Neuronal stem cell (in vitro differentiated cells): ENCODE data around the gene INKA2.
A peak's percentile ranks its signal among the peaks of the same experiment; 100 is the strongest.

ENCODE experiments used
- DNase-seq: peaks from one replicate; pipeline ENCODE4 v3.0.0-alpha.2; 2013; ENCODE audit warnings: low spot score
- H2AFZ ChIP-seq: one replicate; pipeline ENCODE4 v1.6.1; 2013; ENCODE audit warnings: mild to moderate bottlenecking, low read length, inconsistent platforms
- H2AK5ac ChIP-seq: 2 replicates; pipeline ENCODE4 v1.6.1; 2013; ENCODE audit warnings: low read depth, mild to moderate bottlenecking, inconsistent platforms, low read length, moderate library complexity, mixed read lengths
- H2BK120ac ChIP-seq: 2 replicates; pipeline ENCODE4 v1.6.1; 2013; ENCODE audit warnings: low read depth, mild to moderate bottlenecking, inconsistent platforms, low read length, moderate library complexity, mixed read lengths
- H2BK12ac ChIP-seq: one replicate; pipeline ENCODE4 v1.6.1; 2013; ENCODE audit warnings: low read length, inconsistent platforms
- H2BK15ac ChIP-seq: 2 replicates; pipeline ENCODE4 v1.6.1; 2013; ENCODE audit warnings: mild to moderate bottlenecking, low read length, inconsistent platforms, mixed read lengths
- H2BK5ac ChIP-seq: one replicate; pipeline ENCODE4 v1.6.1; 2013; ENCODE audit warnings: inconsistent platforms, mild to moderate bottlenecking, low read length, moderate library complexity
- H3K14ac ChIP-seq: one replicate; pipeline ENCODE4 v1.6.1; 2013; ENCODE audit warnings: low read length, inconsistent platforms
- H3K18ac ChIP-seq: 2 replicates; pipeline ENCODE4 v1.6.1; 2013; ENCODE audit warnings: low read length, inconsistent platforms
- H3K23ac ChIP-seq: 2 replicates; pipeline ENCODE4 v1.6.1; 2013; ENCODE audit warnings: low read depth, mild to moderate bottlenecking, mixed read lengths, low read length, inconsistent platforms; ENCODE audit not compliant: poor library complexity
- H3K27ac ChIP-seq: replicated peaks from 3 replicates; pipeline ENCODE4 v1.5.1; 2013; ENCODE audit warnings: low read length, inconsistent platforms
- H3K27me3 ChIP-seq, 3 experiments: 2 replicates each; pipeline ENCODE4 v1.6.1; 2013; ENCODE audit warnings: low read length in 3 of 3, mild to moderate bottlenecking in 2 of 3, inconsistent platforms in 1 of 3, low read depth in 1 of 3, mixed read lengths in 1 of 3, moderate library complexity in 1 of 3; ENCODE audit not compliant: control insufficient read depth in 3 of 3, insufficient read depth in 3 of 3
- H3K36me3 ChIP-seq, 2 donors: replicated peaks in 1 of 2; 2 replicates each; pipeline ENCODE4 v1.6.1; 2013; ENCODE audit warnings: low read length in 2 of 2; ENCODE audit not compliant: control insufficient read depth in 2 of 2, insufficient read depth in 2 of 2
- H3K4ac ChIP-seq: 2 replicates; pipeline ENCODE4 v1.6.1; 2013; ENCODE audit warnings: inconsistent platforms, mild to moderate bottlenecking, low read length, moderate library complexity
- H3K4me1 ChIP-seq, 2 donors: 1 replicate in 1 of 2; 2 replicates in 1 of 2; pipeline ENCODE4 v1.6.1; 2013; ENCODE audit warnings: low read length in 2 of 2, low read depth in 1 of 2; ENCODE audit not compliant: control insufficient read depth in 2 of 2, insufficient read depth in 1 of 2
- H3K4me2 ChIP-seq: one replicate; pipeline ENCODE4 v1.6.1; 2013; ENCODE audit warnings: mild to moderate bottlenecking, low read length, inconsistent platforms; ENCODE audit not compliant: insufficient read depth, poor library complexity, severe bottlenecking
- H3K4me3 ChIP-seq, 2 donors: 2 replicates each; pipeline ENCODE4 v1.5.1; 2013; ENCODE audit warnings: low read length in 2 of 2, mild to moderate bottlenecking in 2 of 2, inconsistent platforms in 1 of 2, moderate library complexity in 1 of 2
- H3K79me1 ChIP-seq: one replicate; pipeline ENCODE4 v1.6.1; 2013; ENCODE audit warnings: low read depth, mild to moderate bottlenecking, inconsistent platforms, low read length, moderate library complexity
- H3K9ac ChIP-seq: one replicate; pipeline ENCODE4 v1.6.1; 2013; ENCODE audit warnings: mild to moderate bottlenecking, low read depth, low read length, inconsistent platforms; ENCODE audit not compliant: poor library complexity
- H3K9me3 ChIP-seq, 2 donors: replicated peaks in 1 of 2; 2 replicates each; pipeline versions ENCODE3 to v1.6.1; 2013; ENCODE audit warnings: low read length in 2 of 2, mild to moderate bottlenecking in 2 of 2, inconsistent platforms in 1 of 2, low read depth in 1 of 2, mixed read lengths in 1 of 2, moderate library complexity in 1 of 2; ENCODE audit not compliant: control insufficient read depth in 2 of 2, insufficient read depth in 1 of 2
- H4K8ac ChIP-seq: one replicate; pipeline ENCODE4 v1.6.1; 2013; ENCODE audit warnings: low read depth, mild to moderate bottlenecking, inconsistent platforms, low read length, moderate library complexity
- H4K91ac ChIP-seq: one replicate; pipeline ENCODE4 v1.6.1; 2013; ENCODE audit warnings: low read length, low read depth, mild to moderate bottlenecking, inconsistent platforms; ENCODE audit not compliant: poor library complexity
- WGBS, 2 donors: extraction: QIAGEN DNeasy Blood & Tissue Kit; methylation state at CpG; one replicate each; pipeline ENCODE4 v1.1.7; 2013; ENCODE audit warnings: missing lambda C conversion rate in 2 of 2, mixed read lengths in 1 of 2; ENCODE audit not compliant: insufficient read length in 2 of 2, insufficient replicate concordance in 1 of 2; ENCODE audit errors: extremely low coverage in 2 of 2; 5-methylcytosine and 5-hydroxymethylcytosine counted together

The INKA2 gene

DNA sequence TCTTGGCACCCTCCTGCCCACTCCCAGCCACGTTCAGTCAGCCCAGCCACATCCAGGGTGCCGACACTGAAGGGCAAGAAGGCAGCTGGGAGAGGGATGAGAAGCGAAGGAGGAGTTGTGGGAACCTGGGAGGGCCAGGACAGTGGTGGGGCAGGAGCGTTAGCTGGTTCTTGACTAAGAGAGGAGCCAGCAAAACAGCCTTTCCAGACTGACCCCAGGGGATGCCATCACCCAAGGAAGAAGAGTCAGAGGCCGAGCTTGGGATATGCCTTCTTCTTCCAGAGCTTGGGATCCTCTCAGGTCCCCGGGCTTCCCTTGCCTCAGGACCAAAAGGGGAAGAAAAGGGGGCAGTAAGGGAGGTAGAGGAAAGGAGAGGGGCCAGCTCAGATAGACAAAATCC is 7.2 kb downstream of the INKA2 start:
- no peak overlapping the region for H3K4me3 ChIP-seq
- no peak overlapping the region for H4K8ac ChIP-seq
- H2BK15ac ChIP-seq: no peak overlapping the region
- no peak overlapping the region for H3K4me2 ChIP-seq
- no peak overlapping the region for H2BK120ac ChIP-seq
- H4K91ac ChIP-seq: no peak overlapping the region
- H3K27ac ChIP-seq: no peak overlapping the region
- peaks cover 0 to 10% of the 10 kb centered on the region in 2 donors for H3K36me3 ChIP-seq
- H3K79me1 ChIP-seq: peaks cover 5% of the 10 kb centered on the region
- no peak overlapping the region for H3K9ac ChIP-seq
- WGBS, 2 donors: no CpG with 5 or more reads among the region's 6 CpGs
- no peak overlapping the region for H3K23ac ChIP-seq
- no peak overlapping the region for H2BK12ac ChIP-seq
- H3K18ac ChIP-seq: peak overlapping the region; percentile 61
- H3K14ac ChIP-seq: no peak overlapping the region
- no peak for DNase-seq
- H2AFZ ChIP-seq: no peak overlapping the region
- no peaks in the 10 kb centered on the region for H3K27me3 ChIP-seq
- H3K4ac ChIP-seq: no peak overlapping the region
- no peak overlapping the region for H2BK5ac ChIP-seq
- no peaks in the 10 kb centered on the region for H3K9me3 ChIP-seq
- peak overlapping the region; percentile 10 for H2AK5ac ChIP-seq
- peaks cover 38 to 48% of the 10 kb centered on the region in 2 donors for H3K4me1 ChIP-seq

DNA sequence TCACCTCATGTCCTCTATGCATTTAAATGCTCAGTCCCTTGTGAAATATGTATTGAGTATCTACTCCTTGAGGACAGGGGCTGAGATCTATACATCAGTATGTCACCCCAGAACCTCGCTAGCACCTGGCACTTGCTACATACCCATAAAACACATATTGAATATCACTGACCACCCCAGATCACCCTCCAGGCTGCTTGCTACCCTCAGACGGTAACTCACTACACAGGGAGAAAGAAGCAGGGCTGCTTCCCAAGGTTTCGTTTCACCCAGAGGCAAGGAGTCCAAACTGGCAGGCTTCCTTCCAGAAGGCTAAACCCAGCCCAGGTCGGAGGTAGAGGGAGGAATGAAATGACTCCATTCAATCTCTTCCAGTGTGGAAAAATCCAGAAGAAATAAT is 8.5 kb downstream of the INKA2 start:
- H2BK12ac ChIP-seq: no peak overlapping the region
- H3K27ac ChIP-seq: no peak overlapping the region
- H3K9ac ChIP-seq: no peak overlapping the region
- H3K14ac ChIP-seq: no peak overlapping the region
- peaks cover 0 to 15% of the 10 kb centered on the region in 2 donors for H3K36me3 ChIP-seq
- WGBS, 2 donors: no CpG with 5 or more reads among the region's 4 CpGs
- H2AFZ ChIP-seq: no peak overlapping the region
- H3K4ac ChIP-seq: no peak overlapping the region
- no peak overlapping the region for H3K4me2 ChIP-seq
- H3K9me3 ChIP-seq: no peaks in the 10 kb centered on the region
- no peak overlapping the region for H3K4me3 ChIP-seq
- H3K18ac ChIP-seq: no peak overlapping the region
- no peak overlapping the region for H2BK15ac ChIP-seq
- peaks cover 5% of the 10 kb centered on the region for H3K79me1 ChIP-seq
- H4K91ac ChIP-seq: no peak overlapping the region
- no peak overlapping the region for H2AK5ac ChIP-seq
- no peak overlapping the region for H3K23ac ChIP-seq
- peaks cover 35 to 37% of the 10 kb centered on the region in 2 donors for H3K4me1 ChIP-seq
- no peaks in the 10 kb centered on the region for H3K27me3 ChIP-seq
- H4K8ac ChIP-seq: no peak overlapping the region
- no peak for DNase-seq
- no peak overlapping the region for H2BK5ac ChIP-seq
- no peak overlapping the region for H2BK120ac ChIP-seq

DNA sequence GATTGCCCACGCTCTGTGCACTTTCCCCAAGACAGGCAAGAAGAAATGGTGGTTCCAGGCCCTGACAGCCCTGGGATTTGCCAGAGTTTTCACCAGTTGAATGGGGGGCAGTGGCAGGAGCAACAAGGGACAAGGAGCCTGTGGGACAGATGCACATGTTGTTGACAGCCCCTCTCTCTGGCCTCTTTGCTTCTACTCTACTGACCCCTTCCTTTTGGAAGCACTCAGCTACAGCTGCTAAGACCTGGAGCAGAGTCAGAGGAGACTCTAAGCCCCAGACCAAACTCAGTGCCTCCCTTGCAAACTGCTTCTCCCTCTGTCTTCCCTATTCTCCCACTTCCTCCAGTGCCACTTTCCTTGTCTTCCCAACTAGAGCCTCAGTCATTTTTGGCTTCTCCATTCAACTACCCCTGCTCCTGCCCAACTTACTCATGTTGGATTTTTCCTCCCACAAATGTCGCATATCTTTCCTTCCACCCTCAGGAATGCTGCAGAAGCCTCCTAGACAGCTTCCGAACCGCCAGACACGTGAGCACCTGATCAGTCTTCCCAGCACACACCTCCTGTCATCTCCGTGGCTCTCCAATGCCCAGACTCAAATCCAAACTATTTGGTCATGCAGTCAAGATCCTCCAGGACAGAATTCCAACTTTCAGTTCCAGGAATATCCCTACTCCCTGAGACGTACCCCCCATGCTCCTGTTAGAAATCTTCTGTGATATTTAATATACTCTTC is 9.1 kb downstream of the INKA2 start:
- Histone ChIP-seq H2BK5ac (no peak overlapping the region), H3K9me3 (no peaks in the 10 kb centered on the region), H4K91ac (no peak overlapping the region), H3K14ac (no peak overlapping the region), H3K4me2 (no peak overlapping the region), H2BK120ac (no peak overlapping the region), H3K79me1 (peaks cover 5% of the 10 kb centered on the region), H3K18ac (peak overlapping the region; percentile 6), H3K4me3 (no peak overlapping the region), H3K4me1 (peaks cover 32 to 35% of the 10 kb centered on the region in 2 donors), H2AFZ (no peak overlapping the region), H3K36me3 (peaks cover 0 to 15% of the 10 kb centered on the region in 2 donors), H4K8ac (no peak overlapping the region), H3K27me3 (no peaks in the 10 kb centered on the region), H2BK15ac (no peak overlapping the region), H2BK12ac (no peak overlapping the region), H3K27ac (no peak overlapping the region), H3K23ac (no peak overlapping the region), H3K4ac (no peak overlapping the region), H3K9ac (no peak overlapping the region), H2AK5ac (peak overlapping the region; percentile 72)
- no CpG with 5 or more reads among the region's 7 CpGs for WGBS, 2 donors
- no peak for DNase-seq

DNA sequence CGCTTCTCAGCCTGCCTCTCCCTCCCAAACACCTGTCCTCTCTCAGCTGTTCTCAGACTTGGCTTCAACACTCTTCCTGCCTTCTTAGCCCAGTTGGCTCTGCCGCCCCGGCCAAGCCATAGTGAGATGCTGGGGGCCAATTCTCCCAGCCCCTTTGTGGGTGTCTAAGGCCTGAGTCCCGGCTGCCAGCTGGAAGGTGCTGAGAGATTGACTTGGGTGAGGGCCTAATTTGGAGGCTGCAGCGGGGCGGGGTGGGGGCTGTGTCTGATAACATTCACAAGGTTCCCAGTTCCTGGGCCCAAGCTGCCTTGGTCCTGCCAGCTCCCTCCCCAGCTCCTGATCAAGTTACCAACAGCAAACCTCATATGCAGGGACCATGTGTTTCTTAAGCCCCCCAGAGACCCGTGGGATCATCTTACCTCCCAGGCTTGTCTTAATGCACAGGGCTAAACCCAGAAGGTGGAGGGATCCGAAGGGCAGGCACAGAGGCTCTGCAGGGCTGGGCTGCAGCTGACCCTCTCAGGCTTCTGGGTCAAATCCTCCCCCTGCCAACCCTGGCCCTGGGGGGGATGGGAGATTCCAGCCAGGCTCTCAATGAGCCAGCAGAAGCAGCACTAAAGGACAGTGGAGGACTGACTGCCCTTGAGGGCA is 9.8 kb downstream of the INKA2 start:
- Histone ChIP-seq H3K18ac (peak overlapping the region; percentile 6), H3K27me3 (no peaks in the 10 kb centered on the region), H3K9me3 (no peaks in the 10 kb centered on the region), H2AK5ac (peak overlapping the region; percentile 72), H2BK15ac (peak overlapping the region; percentile 25), H2BK12ac (no peak overlapping the region), H3K4ac (no peak overlapping the region), H2BK120ac (no peak overlapping the region), H3K9ac (peak overlapping the region; percentile 7), H2AFZ (no peak overlapping the region), H3K23ac (no peak overlapping the region), H3K14ac (peak overlapping the region; percentile 58), H3K27ac (no peak overlapping the region), H4K8ac (no peak overlapping the region), H4K91ac (no peak overlapping the region), H3K4me2 (no peak overlapping the region), H2BK5ac (peak overlapping the region; percentile 1), H3K4me3 (no peak overlapping the region), H3K4me1 (peaks cover 30 to 43% of the 10 kb centered on the region in 2 donors), H3K79me1 (peaks cover 5% of the 10 kb centered on the region), H3K36me3 (peaks cover 0 to 15% of the 10 kb centered on the region in 2 donors)
- no peak for DNase-seq
- WGBS, 2 donors: no CpG with 5 or more reads among the region's 8 CpGs
